OCI-M1 (cell line): ENCODE results near the gene CCL8.

Experiments used
- DNase-seq: peaks from one replicate; lab custom pipeline; 2025; lab: John Stamatoyannopoulos, UW

The CCL8 gene

GRCh38 chr17:34319039-34319483, at the start of gene CCL8:
CCL8 (plus strand) TSS chr17:34319435; CDS start chr17:34319502, 67 bp downstream.
- peak; percentile 25 for DNase-seq

GRCh38 chr17:34269969-34270368, 49.3 kb upstream of the CCL8 start, which contains the start of gene CCL7:
CCL7 (plus strand) TSS chr17:34270221; CDS start chr17:34270291, 70 bp downstream.
- no peak for DNase-seq

- DNase-seq = no peak
Measured at GRCh38 chr17:34275881-34276280, 43.4 kb upstream of the CCL8 start.

DNA sequence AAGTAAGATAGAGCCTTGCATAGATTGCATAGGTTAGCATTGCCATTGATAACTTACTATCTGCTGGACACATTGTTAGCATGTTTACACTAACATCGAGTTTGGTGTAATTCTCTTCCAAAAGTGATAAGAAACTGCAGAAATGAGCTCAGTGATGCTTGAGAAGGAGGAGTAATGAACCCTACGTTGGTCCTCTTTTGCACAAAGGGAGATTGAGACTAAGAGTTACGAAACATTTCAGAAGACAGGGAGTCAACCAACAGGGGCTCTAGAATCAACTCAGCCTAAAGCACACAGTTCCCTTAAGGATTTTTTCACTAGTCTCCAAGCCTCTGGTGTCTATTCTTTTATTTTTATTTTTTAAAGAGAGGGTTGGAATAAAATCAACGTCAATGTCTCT, 42.4 kb upstream of the CCL8 start:
- DNase-seq = no peak

- DNase-seq = no peak
Measured at GRCh38 chr17:34283571-34283970, 35.7 kb upstream of the CCL8 start.

GRCh38 chr17:34285286-34285792, 33.9 kb upstream of the CCL8 start, which contains the start of gene CCL11:
CCL11 (plus strand) TSS chr17:34285742; CDS start chr17:34285809, 67 bp downstream.
- no peak for DNase-seq

DNA sequence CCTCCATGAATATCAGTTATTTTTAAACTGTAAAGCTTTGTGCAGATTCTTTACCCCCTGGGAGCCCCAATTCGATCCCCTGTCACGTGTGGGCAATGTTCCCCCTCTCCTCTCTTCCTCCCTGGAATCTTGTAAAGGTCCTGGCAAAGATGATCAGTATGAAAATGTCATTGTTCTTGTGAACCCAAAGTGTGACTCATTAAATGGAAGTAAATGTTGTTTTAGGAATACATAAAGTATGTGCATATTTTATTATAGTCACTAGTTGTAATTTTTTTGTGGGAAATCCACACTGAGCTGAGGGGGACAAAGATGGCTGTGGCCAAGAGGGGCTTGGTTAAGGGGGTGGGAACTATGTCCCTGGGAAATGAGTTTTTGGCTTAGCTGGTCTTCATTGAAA, 31.4 kb upstream of the CCL8 start:
- DNase-seq = no peak

- DNase-seq = no peak
Measured at GRCh38 chr17:34290586-34290985, 28.6 kb upstream of the CCL8 start.

- no peak for DNase-seq
Measured at GRCh38 chr17:34291721-34292348, 27.4 kb upstream of the CCL8 start.

- no peak for DNase-seq
Measured at GRCh38 chr17:34299027-34299426, 20.2 kb upstream of the CCL8 start.

DNA sequence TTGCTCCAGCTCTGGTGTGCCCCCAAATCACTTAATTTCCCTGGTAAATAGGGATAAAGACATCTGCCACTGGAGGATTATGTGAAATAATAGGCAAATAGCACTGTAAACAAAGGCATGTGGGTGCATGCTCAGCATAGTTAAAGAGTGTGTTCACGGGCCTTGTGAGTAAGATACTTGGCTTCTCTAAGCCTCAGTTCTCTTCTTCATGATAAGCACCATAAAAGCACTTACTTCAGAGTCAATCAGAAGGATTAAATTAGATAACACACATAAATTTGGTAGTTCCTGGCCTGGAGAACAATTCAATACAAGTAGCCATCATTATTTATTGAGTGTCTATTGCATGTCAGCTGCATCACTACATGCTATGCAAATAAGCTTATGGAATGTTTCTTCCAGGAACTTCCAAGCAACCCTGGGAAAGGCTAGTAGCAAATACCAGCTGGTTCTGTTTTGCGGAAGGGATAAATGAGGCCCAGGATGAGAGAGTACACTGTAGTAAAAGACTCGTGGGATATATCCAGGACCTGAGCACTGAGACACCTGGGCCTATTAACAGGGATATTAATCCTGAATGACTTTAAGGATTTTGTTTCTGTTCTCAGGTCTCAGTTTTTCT, 19.2 kb upstream of the CCL8 start:
- no peak for DNase-seq

DNA sequence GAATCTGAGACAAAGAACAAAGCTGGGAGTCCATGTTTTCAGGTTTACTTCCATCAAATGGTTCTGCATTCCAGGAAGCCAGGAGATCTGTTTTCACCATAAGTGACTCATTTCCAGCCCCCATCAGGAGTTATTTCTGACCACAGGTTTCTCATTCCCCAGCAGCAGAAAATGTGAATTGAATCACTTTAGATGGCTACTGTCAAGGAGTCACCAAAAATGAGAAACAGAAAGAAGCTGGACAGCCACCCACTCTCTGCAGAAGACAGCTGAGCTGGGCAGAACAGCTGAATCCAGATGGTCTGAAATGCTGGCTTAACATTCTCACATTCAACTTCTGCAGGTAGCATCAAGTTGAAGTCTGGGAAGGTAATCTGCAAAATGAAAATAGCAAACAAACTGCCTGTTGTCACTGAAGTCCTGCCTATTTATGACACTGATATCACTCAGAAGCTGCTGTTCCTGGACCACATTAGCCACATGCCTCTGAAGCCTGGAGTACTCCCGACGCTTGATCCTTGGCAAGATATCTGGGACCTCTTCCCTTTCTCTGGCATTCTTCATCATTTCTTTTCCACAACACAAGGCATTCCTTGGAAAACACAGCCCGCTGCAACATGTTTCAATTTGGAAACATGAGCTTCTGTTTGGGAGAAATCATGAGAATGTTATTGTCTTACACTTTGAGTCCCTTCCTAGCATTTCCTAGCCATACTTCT, 18.4 kb upstream of the CCL8 start:
- peak; percentile 9 for DNase-seq

- no peak for DNase-seq
Measured at GRCh38 chr17:34301986-34302385, 17.2 kb upstream of the CCL8 start.

DNA sequence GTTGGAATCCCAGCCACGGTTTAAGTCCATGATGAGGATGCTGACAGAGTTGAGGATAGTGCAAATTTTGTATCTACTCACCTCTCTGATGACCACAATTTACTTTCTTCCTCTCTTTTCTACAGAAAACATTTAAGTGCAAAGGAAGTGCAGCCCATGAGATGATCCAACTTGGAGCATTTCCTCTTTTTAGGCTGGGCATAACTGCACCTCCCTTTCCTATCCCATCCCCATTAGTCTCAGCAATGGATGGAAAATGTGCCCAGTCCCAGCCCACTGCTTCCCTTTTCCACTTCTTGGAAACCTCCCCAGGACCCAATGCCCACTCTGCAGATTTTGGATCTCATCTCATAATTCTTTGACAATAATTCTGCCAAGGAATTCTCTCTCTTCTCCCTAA, 16.6 kb upstream of the CCL8 start:
- DNase-seq = no peak

DNA sequence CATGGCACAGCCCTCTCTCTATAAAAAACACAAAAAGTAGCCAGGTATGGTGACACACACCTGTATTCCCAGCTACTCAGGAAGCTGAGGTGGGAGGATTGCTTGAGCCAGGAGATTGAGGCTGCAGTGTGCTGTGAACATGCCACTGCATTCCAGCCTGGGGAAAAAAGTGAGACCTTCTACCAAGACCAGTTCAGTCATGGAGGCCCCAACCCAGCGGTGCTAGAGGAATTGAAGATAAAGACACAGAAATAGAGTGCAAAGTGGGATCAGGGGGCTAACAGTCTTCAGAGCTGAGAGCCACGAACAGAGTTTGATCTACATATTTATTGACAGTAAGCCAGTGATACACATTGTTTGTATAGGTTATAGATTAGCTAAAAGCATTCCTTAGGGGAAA, 15.6 kb upstream of the CCL8 start:
- DNase-seq = no peak

DNA sequence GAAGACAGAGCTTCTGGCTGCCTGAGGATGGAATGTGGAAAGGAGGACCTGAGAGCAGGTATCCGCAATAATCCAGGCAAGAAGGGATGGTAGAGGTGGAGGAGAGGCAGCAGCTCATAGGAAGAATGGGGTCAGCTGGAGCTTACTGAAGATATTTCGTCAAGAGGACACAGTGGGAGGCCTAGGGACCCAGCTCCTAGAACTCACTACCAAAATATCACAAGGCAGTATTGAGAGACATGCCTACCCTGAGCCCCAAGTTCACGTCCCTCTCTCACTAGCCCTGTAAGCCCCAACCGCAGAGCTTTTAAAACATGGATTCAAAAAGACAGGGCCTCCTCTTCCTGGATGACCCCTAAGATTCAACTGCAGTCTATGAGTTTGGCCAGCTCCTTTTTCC, 14.2 kb upstream of the CCL8 start:
- DNase-seq = no peak

DNA sequence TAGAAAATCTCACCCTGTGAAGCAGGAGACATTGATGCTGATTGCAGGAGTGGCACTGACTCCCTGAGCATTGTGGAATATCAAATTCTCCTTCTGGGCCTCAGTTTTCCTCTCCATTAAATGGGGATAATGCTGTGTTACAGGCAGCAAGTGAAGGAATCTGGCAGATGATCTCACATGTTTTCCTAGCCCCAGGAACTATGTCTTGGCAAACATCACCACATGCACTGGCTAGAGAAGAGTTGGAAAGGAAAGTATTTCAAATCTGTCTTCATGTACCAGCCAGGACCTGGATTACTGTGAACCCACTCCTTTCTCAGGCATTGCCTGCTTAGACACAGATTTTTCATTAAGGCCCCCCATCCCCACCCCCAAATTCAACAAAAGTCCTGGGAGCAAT, 13.6 kb upstream of the CCL8 start:
- no peak for DNase-seq

DNA sequence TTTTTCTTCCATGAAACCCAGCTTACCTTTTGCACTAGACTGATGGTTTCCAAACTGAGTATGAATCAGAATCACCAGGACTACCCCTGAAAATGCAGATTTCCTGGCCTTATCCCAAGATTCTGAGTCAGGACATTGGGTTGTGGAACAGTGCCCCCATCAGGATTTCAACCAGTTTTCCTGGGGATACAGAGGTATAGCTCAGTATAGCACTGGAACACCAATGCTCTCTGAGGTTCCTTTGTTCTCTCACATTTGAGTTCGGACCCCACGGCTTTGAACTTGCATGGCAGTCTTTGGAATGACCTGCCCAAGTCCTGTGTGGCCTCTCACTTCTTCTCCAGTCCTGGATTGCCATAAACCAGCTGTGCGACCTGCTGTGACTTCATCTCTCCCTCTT, 12.8 kb upstream of the CCL8 start:
- peak; percentile 18 for DNase-seq

DNA sequence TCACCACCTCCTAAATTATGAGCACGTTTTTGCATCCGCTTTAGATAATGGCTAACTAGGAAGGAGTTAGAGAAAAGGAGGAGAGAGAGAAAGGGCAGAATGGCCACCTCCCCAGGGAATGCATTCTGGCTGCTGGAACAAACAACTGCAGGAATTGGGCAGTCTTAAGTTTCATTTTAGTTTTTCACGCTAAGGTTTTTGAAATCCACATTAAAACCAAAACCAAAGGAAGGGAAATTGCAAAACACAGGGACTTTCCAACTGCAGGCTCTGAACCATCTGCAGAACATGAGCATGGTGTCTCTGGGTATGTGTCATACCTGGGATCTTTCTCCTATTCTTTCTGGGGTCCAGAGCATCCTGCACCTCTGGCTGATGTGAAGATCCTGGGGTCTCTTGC, 12.1 kb upstream of the CCL8 start:
- DNase-seq = no peak

DNA sequence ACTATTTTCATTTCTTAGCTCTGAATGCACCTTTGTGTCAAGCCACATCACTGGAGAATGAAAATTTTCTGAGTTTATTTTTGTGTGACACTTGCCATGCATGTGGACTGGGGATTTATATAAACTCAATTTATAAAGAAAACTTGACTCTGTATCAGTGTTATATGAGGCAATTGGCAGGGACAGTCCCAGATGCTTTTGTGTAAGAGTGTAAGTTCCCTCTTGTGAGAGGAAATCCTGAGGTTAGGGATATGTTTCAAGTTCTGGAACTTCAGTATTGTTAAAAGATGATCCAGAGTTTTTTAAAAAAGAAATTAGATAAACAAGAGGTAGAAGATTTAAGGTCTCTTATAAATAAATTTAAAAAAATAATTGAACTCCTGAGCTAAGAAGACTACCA, 10.9 kb upstream of the CCL8 start:
- no peak for DNase-seq

- no peak for DNase-seq
Measured at GRCh38 chr17:34311291-34311690, 7.9 kb upstream of the CCL8 start.

DNA sequence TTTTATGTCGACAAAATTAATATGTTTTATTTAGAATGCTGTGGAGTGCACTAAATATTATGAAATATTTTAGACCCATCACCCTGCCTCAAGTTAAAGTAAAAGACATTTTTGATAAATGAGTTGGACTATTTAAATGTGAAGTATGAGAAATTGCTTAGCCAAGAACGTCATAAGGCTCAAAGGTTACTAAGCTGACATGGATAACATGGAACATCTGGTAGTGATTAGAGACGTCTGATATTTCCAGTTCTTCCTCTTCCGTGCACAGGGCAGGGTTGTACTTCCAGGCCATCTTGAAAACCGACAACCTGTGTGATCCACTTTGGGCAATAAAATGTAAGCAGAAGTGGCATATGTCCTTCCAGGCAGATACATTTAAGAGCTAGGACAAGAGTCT, 7.2 kb upstream of the CCL8 start:
- DNase-seq = no peak

- DNase-seq = no peak
Measured at GRCh38 chr17:34313164-34313563, 6.1 kb upstream of the CCL8 start.
